ENCODE measurements around the gene VPS11. TPM values are rescaled to one million over a fixed set of nuclear protein-coding genes. Genes with fewer than 3 reads are reported as not detected.
"Not testable (repeated sequence)": the region's sequence is repeated elsewhere in the genome, so short reads cannot be mapped to it uniquely, and the experiment has no call there.

The VPS11 gene
- total RNA-seq, 1 experiment from 2014 or later = 20.2 TPM

GRCh38 chr11:119101759-119102423 lies 34.3 kb downstream of the VPS11 start, which contains the start of gene DPAGT1:
Gene DPAGT1, minus strand, starts transcription at chr11:119101853. Its CDS starts 198 bp downstream, at chr11:119101655.
- Mint-ChIP-seq H3K27me3 (ENCODE audit: low read depth) (no peaks in the 10 kb centered on the region; the same call in 1 of the 2 replicates), H3K4me3 (peak within 1 kb of the TSS; percentile 92), H3K9me3 (no peaks in the 10 kb centered on the region), H3K4me1 (peaks cover 33% of the 10 kb centered on the region), H3K36me3 (peaks cover 22% of the 10 kb centered on the region), H3K27ac (peak within 1 kb of the TSS; percentile 100)
- ATAC-seq (peak; percentile 83), DNase-seq (ENCODE audit: low spot score) (peak; percentile 88)
- POLR2A ChIA-PET = interaction anchor here (0.6 to 1.9 kb wide), 14 partner anchors 8 to 467 kb away, joined by 3 to 19 read pairs (median 3); partner anchors contain the start of genes HINFP, HMBS, HYOU1 and RPS25
- TF ChIP-seq FOXP4 (CRISPR knock-in tag; IDR thresholded peaks at IDR 0.05) (0 out of 2 replicates have a peak, but pooled peaks have one; percentile 18), AR (CRISPR knock-in tag; IDR thresholded peaks at IDR 0.05) (no peak), HMGXB4 (CRISPR knock-in tag; IDR thresholded peaks at IDR 0.05) (0 out of 2 replicates have a peak, but pooled peaks have one; percentile 64), MYBL2 (CRISPR knock-in tag; IDR thresholded peaks at IDR 0.05) (0 out of 2 replicates have a peak, but pooled peaks have one; percentile 44), MAX (CRISPR knock-in tag; IDR thresholded peaks at IDR 0.05) (peak; percentile 58; the same call in 1 of the 2 replicates), TEAD1 (CRISPR knock-in tag; IDR thresholded peaks at IDR 0.05) (peak; percentile 79), USF1 (CRISPR knock-in tag; IDR thresholded peaks at IDR 0.05) (peak; percentile 95), USF2 (CRISPR knock-in tag; IDR thresholded peaks at IDR 0.05) (peak; percentile 95), KAT7 (CRISPR knock-in tag; IDR thresholded peaks at IDR 0.05; ENCODE audit: borderline replicate concordance) (0 out of 2 replicates have a peak, but pooled peaks have one; percentile 47), TEAD4 (CRISPR knock-in tag; IDR thresholded peaks at IDR 0.05) (0 out of 2 replicates have a peak, but pooled peaks have one; percentile 28), GTF2I (CRISPR knock-in tag; conservative IDR thresholded peaks at IDR 0.05) (no peak), ETV6 (CRISPR knock-in tag; IDR thresholded peaks at IDR 0.05) (peak; percentile 90), ZNF263 (CRISPR knock-in tag; IDR thresholded peaks at IDR 0.05; ENCODE audit: low read depth) (peak; percentile 79; the same call in 1 of the 2 replicates), ZNF671 (CRISPR knock-in tag; IDR thresholded peaks at IDR 0.05) (no peak), HMGA2 (CRISPR knock-in tag; IDR thresholded peaks at IDR 0.05) (no peak), SP1 (CRISPR knock-in tag; conservative IDR thresholded peaks at IDR 0.05) (peak; percentile 24; the same call in 1 of the 2 replicates)
- CTCF ChIA-PET = interaction anchor here (0.8 to 1.9 kb wide), 21 partner anchors 8 to 467 kb away, joined by 3 to 15 read pairs (median 5); partner anchors contain the start of genes ABCG4, CBL, HINFP and HMBS

GRCh38 chr11:119103161-119103664 lies 35.6 kb downstream of the VPS11 start:
- ATAC-seq; DNase-seq (ENCODE audit: low spot score); H3K36me3 Mint-ChIP-seq; H3K9me3 Mint-ChIP-seq; H3K27me3 Mint-ChIP-seq (ENCODE audit: low read depth): not testable (repeated sequence)
- CTCF ChIA-PET = interaction anchor here (0.6 to 1.9 kb wide), 15 partner anchors 9 to 357 kb away, joined by 3 to 15 read pairs (median 6); partner anchors contain the start of genes ABCG4, HINFP and VPS11
- H3K27ac Mint-ChIP-seq = peak overlapping the region; percentile 100
- peak overlapping the region; percentile 92 for H3K4me3 Mint-ChIP-seq
- POLR2A ChIA-PET = interaction anchor here (1.0 to 1.5 kb wide), 4 partner anchors 18 to 468 kb away, joined by 3 to 6 read pairs (median 4); partner anchors contain the start of genes HINFP, RPS25 and TRAPPC4
- H3K4me1 Mint-ChIP-seq = peaks cover 33% of the 10 kb centered on the region

Data from WTC11 (cell line).